Fibroblast of pulmonary artery (primary cell): ENCODE data around the gene ADM2.

ENCODE experiments used
- DNase-seq: peaks from one replicate; pipeline ENCODE4 v3.0.0-alpha.2; 2010; ENCODE audit warnings: low read depth
- H3K4me3 ChIP-seq: replicated peaks from 2 replicates; pipeline ENCODE4 v1.5.1; 2011; ENCODE audit warnings: low read depth, mild to moderate bottlenecking, control low read depth, low read length, moderate library complexity
- CTCF ChIP-seq: IDR thresholded peaks from 2 replicates; pipeline ENCODE4 v1.5.1; 2011; ENCODE audit warnings: mild to moderate bottlenecking, control low read depth, low read length, inconsistent platforms; ENCODE audit errors: missing control alignments

ADM2 gene

GRCh38 chr22:50482107-50483074 lies 1.0 kb downstream of the ADM2 start:
- H3K4me3 ChIP-seq: peak overlapping the region; percentile 64
- no peak for TF ChIP-seq CTCF
- DNase-seq: no peak

GRCh38 chr22:50483106-50483505 lies 1.8 kb downstream of the ADM2 start:
- TF ChIP-seq CTCF: no peak
- DNase-seq: no peak
- peak overlapping the region; percentile 64 for H3K4me3 ChIP-seq

- TF ChIP-seq CTCF: no peak
- DNase-seq: no peak
- H3K4me3 ChIP-seq: no peak overlapping the region
Observed at GRCh38 chr22:50483556-50483955, 2.2 kb downstream of the ADM2 start.

- H3K4me3 ChIP-seq: no peak overlapping the region
- no peak for TF ChIP-seq CTCF
- no peak for DNase-seq
Observed at GRCh38 chr22:50483977-50484853, 2.9 kb downstream of the ADM2 start.

- TF ChIP-seq CTCF: no peak
- H3K4me3 ChIP-seq: no peak overlapping the region
- DNase-seq: no peak
Observed at GRCh38 chr22:50485221-50486131, 4.1 kb downstream of the ADM2 start.
